Measurements from ENCODE around the gene CCDC178.

DNA sequence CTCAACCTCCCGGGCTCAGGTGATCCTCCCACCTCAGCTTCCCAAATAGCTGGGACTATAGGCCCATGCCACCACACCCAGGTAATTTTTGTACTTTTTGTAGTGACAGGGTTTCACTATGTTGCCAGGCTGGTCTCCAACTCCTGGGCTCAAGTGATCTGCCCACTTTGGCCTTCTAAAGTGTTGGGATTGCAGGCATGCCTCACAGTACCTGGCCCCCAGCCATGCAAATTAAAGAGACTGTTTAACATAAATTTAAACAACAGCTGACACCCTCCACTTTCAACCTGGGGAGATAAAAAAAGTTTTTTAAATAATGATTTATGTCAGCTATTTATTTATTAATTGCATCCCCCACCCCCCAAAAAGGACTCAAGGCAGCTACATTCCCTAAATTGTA is 234.7 kb downstream of the CCDC178 start:
- TF ChIP-seq TAF1 (IDR thresholded peaks at IDR 0.05; ENCODE audit: borderline replicate concordance, insufficient read depth, low read length) (no peak), POLR2AphosphoS5 (IDR thresholded peaks at IDR 0.05; ENCODE audit: low read depth, low read length) (no peak), SIN3A (IDR thresholded peaks at IDR 0.05; ENCODE audit: borderline replicate concordance, insufficient read depth, low read length) (no peak)
